ENCODE data around the gene LGALS9B. TPM values are rescaled to one million over a fixed set of nuclear protein-coding genes. Genes with fewer than 3 reads are reported as not detected.
"Not testable (repeated sequence)": the region's sequence is repeated elsewhere in the genome, so short reads cannot be mapped to it uniquely, and the experiment has no call there.

LGALS9B gene
- total RNA-seq, 1 donor from 2014 or later: not detected

- not testable (repeated sequence) for H3K9ac ChIP-seq; H3K4me1 Mint-ChIP-seq; H2AFZ ChIP-seq (replicated peaks); H3K27me3 ChIP-seq; H3K27ac ChIP-seq; H3K36me3 ChIP-seq; H3K4me3 Mint-ChIP-seq; H3K4me2 ChIP-seq; H3K9me3 ChIP-seq (ENCODE audit: low read depth); H3F3A ChIP-seq (ENCODE audit: low read depth); H3K9me3 Mint-ChIP-seq; H3K4me3 ChIP-seq; H3K27me3 Mint-ChIP-seq (ENCODE audit: insufficient read depth, low read depth); H3K36me3 Mint-ChIP-seq; H3K4me1 ChIP-seq; H3K27ac Mint-ChIP-seq; H3K79me2 ChIP-seq (ENCODE audit: low read depth); DNase-seq (ENCODE audit: low spot score); H4K20me1 ChIP-seq (ENCODE audit: low read depth)
These were observed 1.8 kb downstream of the LGALS9B start for GRCh38 chr17:20465535-20465934.

GRCh38 chr17:20464854-20465414 is 2.4 kb downstream of the LGALS9B start:
- not testable (repeated sequence) for H3K4me2 ChIP-seq; H3K4me1 ChIP-seq; H3K36me3 Mint-ChIP-seq; H3F3A ChIP-seq (ENCODE audit: low read depth); H3K27ac Mint-ChIP-seq; H3K27me3 Mint-ChIP-seq (ENCODE audit: insufficient read depth, low read depth); H3K9me3 ChIP-seq (ENCODE audit: low read depth); H3K36me3 ChIP-seq; H3K9me3 Mint-ChIP-seq; H3K27ac ChIP-seq; H3K4me1 Mint-ChIP-seq; H3K4me3 Mint-ChIP-seq; H3K4me3 ChIP-seq; H3K27me3 ChIP-seq; H3K9ac ChIP-seq; H3K79me2 ChIP-seq (ENCODE audit: low read depth); H4K20me1 ChIP-seq (ENCODE audit: low read depth); H2AFZ ChIP-seq (replicated peaks); DNase-seq (ENCODE audit: low spot score)

GRCh38 chr17:20462158-20462557 is 5.2 kb downstream of the LGALS9B start:
- H3K4me1 ChIP-seq; H3K36me3 ChIP-seq; H3K27ac Mint-ChIP-seq; H3K4me1 Mint-ChIP-seq; H3K9ac ChIP-seq; H4K20me1 ChIP-seq (ENCODE audit: low read depth); H2AFZ ChIP-seq (replicated peaks); H3K4me3 ChIP-seq; H3K27me3 ChIP-seq; H3K9me3 Mint-ChIP-seq; H3K27me3 Mint-ChIP-seq (ENCODE audit: insufficient read depth, low read depth); H3K4me3 Mint-ChIP-seq; H3K79me2 ChIP-seq (ENCODE audit: low read depth); H3K4me2 ChIP-seq; DNase-seq (ENCODE audit: low spot score); H3F3A ChIP-seq (ENCODE audit: low read depth); H3K27ac ChIP-seq; H3K9me3 ChIP-seq (ENCODE audit: low read depth); H3K36me3 Mint-ChIP-seq: not testable (repeated sequence)

GRCh38 chr17:20457848-20458381 is 9.4 kb downstream of the LGALS9B start:
- not testable (repeated sequence) for H3K4me1 Mint-ChIP-seq; H3K4me1 ChIP-seq; H3K27me3 Mint-ChIP-seq (ENCODE audit: insufficient read depth, low read depth); H3K27ac ChIP-seq; H3K27ac Mint-ChIP-seq; DNase-seq (ENCODE audit: low spot score); H3K9ac ChIP-seq; H3K9me3 ChIP-seq (ENCODE audit: low read depth); H3K4me2 ChIP-seq; H3K9me3 Mint-ChIP-seq; H3K4me3 ChIP-seq; H4K20me1 ChIP-seq (ENCODE audit: low read depth); H3K79me2 ChIP-seq (ENCODE audit: low read depth); H3K27me3 ChIP-seq; H3K36me3 Mint-ChIP-seq; H2AFZ ChIP-seq (replicated peaks); H3K4me3 Mint-ChIP-seq; H3K36me3 ChIP-seq; H3F3A ChIP-seq (ENCODE audit: low read depth)

GRCh38 chr17:20455106-20455505 is 12.2 kb downstream of the LGALS9B start:
- not testable (repeated sequence) for H3K9ac ChIP-seq; H4K20me1 ChIP-seq (ENCODE audit: low read depth); H3K36me3 Mint-ChIP-seq; H3K27ac ChIP-seq; H2AFZ ChIP-seq (replicated peaks); H3K27me3 Mint-ChIP-seq (ENCODE audit: insufficient read depth, low read depth); H3K4me2 ChIP-seq; H3K36me3 ChIP-seq; H3K4me3 ChIP-seq; H3K4me3 Mint-ChIP-seq; H3K79me2 ChIP-seq (ENCODE audit: low read depth); DNase-seq (ENCODE audit: low spot score); H3K9me3 Mint-ChIP-seq; H3K27ac Mint-ChIP-seq; H3K4me1 Mint-ChIP-seq; H3K9me3 ChIP-seq (ENCODE audit: low read depth); H3K27me3 ChIP-seq; H3K4me1 ChIP-seq; H3F3A ChIP-seq (ENCODE audit: low read depth)

GRCh38 chr17:20453820-20454434 is 13.4 kb downstream of the LGALS9B start:
- not testable (repeated sequence) for H3K9me3 Mint-ChIP-seq

GRCh38 chr17:20450852-20451251 is 16.5 kb downstream of the LGALS9B start:
- not testable (repeated sequence) for H3K4me1 Mint-ChIP-seq; H3K79me2 ChIP-seq (ENCODE audit: low read depth); H4K20me1 ChIP-seq (ENCODE audit: low read depth); DNase-seq (ENCODE audit: low spot score); H3K9ac ChIP-seq; H3K36me3 Mint-ChIP-seq; H3K4me1 ChIP-seq; H2AFZ ChIP-seq (replicated peaks); H3K4me3 ChIP-seq; H3K27ac Mint-ChIP-seq; H3K27ac ChIP-seq; H3K4me3 Mint-ChIP-seq; H3K9me3 Mint-ChIP-seq; H3K4me2 ChIP-seq; H3F3A ChIP-seq (ENCODE audit: low read depth); H3K36me3 ChIP-seq; H3K27me3 ChIP-seq; H3K27me3 Mint-ChIP-seq (ENCODE audit: insufficient read depth, low read depth); H3K9me3 ChIP-seq (ENCODE audit: low read depth)

More at GRCh38 chr17:20453820-20454434, 13.4 kb downstream of the LGALS9B start:
- not testable (repeated sequence) for DNase-seq (ENCODE audit: low spot score); H3K27me3 ChIP-seq; H3F3A ChIP-seq (ENCODE audit: low read depth); H3K9ac ChIP-seq; H3K27ac Mint-ChIP-seq; H3K4me1 ChIP-seq; H3K27ac ChIP-seq; H3K79me2 ChIP-seq (ENCODE audit: low read depth); H3K36me3 Mint-ChIP-seq; H3K4me3 Mint-ChIP-seq; H3K4me3 ChIP-seq; H2AFZ ChIP-seq (replicated peaks); H3K9me3 ChIP-seq (ENCODE audit: low read depth); H3K4me2 ChIP-seq; H3K27me3 Mint-ChIP-seq (ENCODE audit: insufficient read depth, low read depth); H3K36me3 ChIP-seq; H3K4me1 Mint-ChIP-seq; H4K20me1 ChIP-seq (ENCODE audit: low read depth)

- H3K27me3 Mint-ChIP-seq (ENCODE audit: insufficient read depth, low read depth); H3F3A ChIP-seq (ENCODE audit: low read depth); H3K27me3 ChIP-seq; H3K79me2 ChIP-seq (ENCODE audit: low read depth); H3K9me3 Mint-ChIP-seq; H2AFZ ChIP-seq (replicated peaks); H3K4me1 ChIP-seq; H3K4me3 Mint-ChIP-seq; H3K4me1 Mint-ChIP-seq; DNase-seq (ENCODE audit: low spot score); H3K36me3 Mint-ChIP-seq; H3K36me3 ChIP-seq; H3K27ac ChIP-seq; H3K9me3 ChIP-seq (ENCODE audit: low read depth); H3K9ac ChIP-seq; H3K4me2 ChIP-seq; H4K20me1 ChIP-seq (ENCODE audit: low read depth); H3K27ac Mint-ChIP-seq; H3K4me3 ChIP-seq: not testable (repeated sequence)
These were observed 19.6 kb downstream of the LGALS9B start for GRCh38 chr17:20447534-20448321.

All from neural progenitor cell (in vitro differentiated cells).